ENCODE measurements around the gene PIK3R4. TPM values are rescaled to one million over a fixed set of nuclear protein-coding genes. Genes with fewer than 3 reads are reported as not detected.

Gene PIK3R4
- polyA plus RNA-seq, 4 donors, result 19.1 to 32.4 (median 28.3) TPM

DNA sequence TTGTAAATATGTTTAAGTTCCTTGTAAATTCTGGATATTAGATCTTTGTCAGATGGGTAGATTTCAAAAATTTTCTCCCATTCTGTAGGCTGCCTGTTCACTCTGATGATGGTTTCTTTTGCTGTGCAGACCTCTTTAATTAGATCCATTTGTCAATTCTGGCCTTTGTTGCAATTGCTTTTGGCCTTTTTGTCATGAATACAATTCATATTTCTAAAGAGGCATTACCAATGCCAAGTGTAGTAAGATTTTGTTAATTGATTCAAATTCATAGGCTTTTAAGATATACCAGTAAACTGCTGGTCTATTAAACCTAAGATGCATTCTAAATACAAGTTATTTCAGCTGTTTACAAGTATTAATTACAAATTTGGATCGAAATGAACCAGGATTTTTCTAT lies 31.0 kb downstream of the PIK3R4 start:
- Histone ChIP-seq H3K27me3 (ENCODE audit: control insufficient read depth in 3 of 3, insufficient read depth in 3 of 3, low read length in 3 of 3) (no peaks in the 10 kb centered on the region), H3K9me3 (ENCODE audit: control insufficient read depth in 2 of 2, insufficient read depth in 1 of 2, low read depth in 1 of 2, low read length in 1 of 2) (no peaks in the 10 kb centered on the region), H3K4me3 (ENCODE audit: low read depth in 1 of 3, low read length in 3 of 3) (no peak overlapping the region), H3K27ac (ENCODE audit: low read depth in 1 of 3, low read length in 2 of 3) (no peak overlapping the region), H3K36me3 (ENCODE audit: control insufficient read depth in 3 of 3, insufficient read depth in 2 of 3, low read depth in 1 of 3, low read length in 3 of 3) (peaks cover 4 to 11% (median 5%) of the 10 kb centered on the region in 3 donors), H3K4me1 (ENCODE audit: control insufficient read depth in 3 of 3, insufficient read depth in 2 of 3, low read depth in 1 of 3, low read length in 2 of 3) (no peaks in the 10 kb centered on the region)
- DNase-seq (no peak), FAIRE-seq (no peak)
- WGBS, 3 donors, result 96 to 100% (median 98%) methylated on average over 1 of the region's 1 CpG

DNA sequence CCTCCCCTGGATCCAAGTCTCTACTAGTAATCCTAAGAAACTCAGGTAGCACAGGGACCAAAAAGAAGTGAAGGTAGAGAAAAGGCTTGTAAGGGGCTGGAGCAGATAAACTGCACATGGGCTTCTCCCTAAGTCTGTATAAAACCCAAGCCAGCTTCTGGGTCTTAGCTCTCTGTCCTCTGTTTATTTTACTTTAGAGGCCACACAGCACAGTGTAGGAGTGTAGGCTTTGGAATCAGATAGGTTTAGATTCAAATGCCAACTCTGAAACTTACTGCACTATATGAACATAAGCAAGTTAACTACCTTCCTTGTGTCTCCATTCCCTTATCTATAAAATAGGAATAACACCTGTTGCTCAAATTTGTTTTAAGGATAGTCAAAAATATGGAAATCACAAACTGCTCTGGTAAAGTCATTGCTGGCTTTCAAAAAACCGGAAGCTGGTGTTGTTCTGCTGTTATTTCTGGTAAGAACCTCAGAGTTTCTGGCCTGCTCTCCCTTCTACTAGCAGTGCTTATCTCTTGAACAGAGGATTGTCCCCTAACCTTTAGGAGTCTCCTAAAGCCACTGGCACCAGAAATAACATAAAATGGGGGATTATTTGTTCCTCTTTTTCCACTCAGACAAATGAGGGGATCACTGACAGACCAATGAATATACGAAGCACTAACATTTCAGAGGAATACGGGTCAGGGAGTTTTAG lies 33.8 kb downstream of the PIK3R4 start:
- Histone ChIP-seq H3K9me3 (ENCODE audit: control insufficient read depth in 2 of 2, insufficient read depth in 1 of 2, low read depth in 1 of 2, low read length in 1 of 2) (no peaks in the 10 kb centered on the region), H3K4me3 (ENCODE audit: low read depth in 1 of 3, low read length in 3 of 3) (no peak overlapping the region), H3K27ac (ENCODE audit: low read depth in 1 of 3, low read length in 2 of 3) (no peak overlapping the region), H3K36me3 (ENCODE audit: control insufficient read depth in 3 of 3, insufficient read depth in 2 of 3, low read depth in 1 of 3, low read length in 3 of 3) (peaks cover 3 to 11% (median 4%) of the 10 kb centered on the region in 3 donors), H3K4me1 (ENCODE audit: control insufficient read depth in 3 of 3, insufficient read depth in 2 of 3, low read depth in 1 of 3, low read length in 2 of 3) (no peaks in the 10 kb centered on the region), H3K27me3 (ENCODE audit: control insufficient read depth in 3 of 3, insufficient read depth in 3 of 3, low read length in 3 of 3) (no peaks in the 10 kb centered on the region)
- DNase-seq (no peak), FAIRE-seq (no peak)
- WGBS, 3 donors, result 90 to 92% (median 91%) methylated on average over 3 of the region's 3 CpGs

DNA sequence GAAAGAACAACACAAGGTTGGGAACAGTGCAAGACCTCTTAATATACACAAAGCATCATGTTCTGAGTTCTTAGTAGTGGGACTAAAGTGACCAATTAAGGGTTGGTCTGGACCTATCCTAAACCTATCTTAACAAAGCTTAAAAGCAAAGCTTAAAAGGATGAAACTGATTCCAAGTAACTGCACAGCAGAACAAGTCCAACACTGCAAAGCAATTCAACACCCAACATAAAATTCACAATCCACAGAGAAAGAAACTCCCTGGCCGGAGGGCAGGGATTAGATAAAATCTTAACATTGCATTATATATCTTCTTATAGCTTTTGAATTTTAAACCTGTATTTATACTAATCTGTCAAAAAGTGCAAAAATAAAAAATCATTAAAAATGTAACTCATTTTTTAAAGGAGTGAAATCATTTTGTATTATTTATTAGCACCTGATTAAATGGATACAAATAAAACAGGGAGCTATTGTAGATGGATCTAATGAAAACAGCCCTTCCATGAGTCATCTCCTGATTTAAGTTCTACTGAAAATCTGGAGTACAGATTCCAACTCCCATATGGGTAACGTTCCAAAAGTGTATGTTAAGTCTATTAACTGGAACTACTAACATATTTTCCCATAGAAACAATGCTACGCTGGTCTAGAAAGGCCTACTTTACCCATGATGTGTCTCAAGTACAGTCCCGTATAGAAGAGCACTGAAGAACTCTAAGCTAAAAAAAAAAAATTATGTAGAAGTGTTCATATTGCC lies 34.9 kb downstream of the PIK3R4 start:
- WGBS, 3 donors, result 91 to 94% (median 94%) methylated on average over 4 of the region's 4 CpGs
- no peaks in the 10 kb centered on the region for H3K27me3 ChIP-seq (ENCODE audit: control insufficient read depth in 3 of 3, insufficient read depth in 3 of 3, low read length in 3 of 3)
- no peak overlapping the region for H3K4me3 ChIP-seq (ENCODE audit: low read depth in 1 of 3, low read length in 3 of 3)
- no peak for DNase-seq
- peaks cover 3 to 11% (median 4%) of the 10 kb centered on the region in 3 donors for H3K36me3 ChIP-seq (ENCODE audit: control insufficient read depth in 3 of 3, insufficient read depth in 2 of 3, low read depth in 1 of 3, low read length in 3 of 3)
- H3K9me3 ChIP-seq (ENCODE audit: control insufficient read depth in 2 of 2, insufficient read depth in 1 of 2, low read depth in 1 of 2, low read length in 1 of 2), result no peaks in the 10 kb centered on the region
- no peaks in the 10 kb centered on the region for H3K4me1 ChIP-seq (ENCODE audit: control insufficient read depth in 3 of 3, insufficient read depth in 2 of 3, low read depth in 1 of 3, low read length in 2 of 3)
- no peak for FAIRE-seq
- H3K27ac ChIP-seq (ENCODE audit: low read depth in 1 of 3, low read length in 2 of 3), result no peak overlapping the region

DNA sequence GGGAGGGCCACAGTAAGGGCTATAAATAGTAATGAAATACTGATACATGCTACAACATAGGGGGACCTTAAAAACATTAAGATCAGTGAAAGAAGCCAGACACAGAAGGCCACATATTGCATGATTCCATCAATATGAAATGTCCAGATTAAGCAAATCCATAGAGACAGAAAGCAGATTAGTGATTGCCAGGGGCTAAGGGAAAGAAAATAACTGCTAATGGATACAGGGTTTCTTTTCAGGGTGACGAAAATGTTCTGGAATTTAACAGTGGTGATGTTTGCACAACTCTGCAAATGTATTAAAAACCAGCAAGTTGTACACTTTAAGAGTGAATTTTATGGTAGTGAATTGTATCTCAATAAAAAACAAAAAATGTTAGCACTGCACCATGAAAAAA lies 37.0 kb downstream of the PIK3R4 start:
- WGBS, 3 donors, result 83 to 98% (median 92%) methylated on average over 1 of the region's 1 CpG
- FAIRE-seq (no peak), DNase-seq (no peak)
- Histone ChIP-seq H3K4me1 (ENCODE audit: control insufficient read depth in 3 of 3, insufficient read depth in 2 of 3, low read depth in 1 of 3, low read length in 2 of 3) (no peaks in the 10 kb centered on the region), H3K9me3 (ENCODE audit: control insufficient read depth in 2 of 2, insufficient read depth in 1 of 2, low read depth in 1 of 2, low read length in 1 of 2) (no peaks in the 10 kb centered on the region), H3K27me3 (ENCODE audit: control insufficient read depth in 3 of 3, insufficient read depth in 3 of 3, low read length in 3 of 3) (no peaks in the 10 kb centered on the region), H3K4me3 (ENCODE audit: low read depth in 1 of 3, low read length in 3 of 3) (no peak overlapping the region), H3K27ac (ENCODE audit: low read depth in 1 of 3, low read length in 2 of 3) (no peak overlapping the region), H3K36me3 (ENCODE audit: control insufficient read depth in 3 of 3, insufficient read depth in 2 of 3, low read depth in 1 of 3, low read length in 3 of 3) (peaks cover 2 to 7% (median 4%) of the 10 kb centered on the region in 3 donors)

DNA sequence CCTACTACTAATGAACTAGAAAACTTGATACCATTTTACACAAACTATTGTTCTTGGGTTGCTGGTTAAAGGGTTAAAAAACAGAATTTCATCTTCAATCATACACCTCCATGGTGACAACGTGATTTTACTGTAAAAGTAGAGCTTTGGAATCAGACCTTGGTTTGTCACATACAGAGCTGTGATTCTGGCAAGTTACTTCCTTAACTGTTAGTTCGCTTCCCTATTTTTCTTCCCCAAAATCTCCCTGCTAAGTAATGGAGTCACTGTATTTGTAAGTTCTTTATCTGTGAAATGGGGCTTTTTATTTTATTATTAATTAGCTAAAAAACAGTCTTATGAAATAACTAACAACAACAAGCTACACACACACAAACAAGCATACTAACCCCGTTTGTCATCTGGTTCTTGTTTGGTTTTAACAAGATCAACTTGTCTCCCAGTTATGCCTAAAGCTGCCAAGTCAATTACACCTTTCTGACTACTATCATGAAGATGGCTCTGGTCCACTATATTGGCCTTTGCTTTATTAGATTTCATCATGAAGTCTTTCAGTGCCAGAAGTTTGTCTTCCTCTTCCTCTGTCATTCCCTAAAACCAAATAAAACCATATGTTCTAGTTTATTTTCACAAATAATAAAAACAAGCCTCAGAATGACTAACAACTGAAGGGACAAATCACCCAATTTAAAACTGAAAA lies 38.6 kb downstream of the PIK3R4 start:
- Histone ChIP-seq H3K27ac (ENCODE audit: low read depth in 1 of 3, low read length in 2 of 3) (no peak overlapping the region), H3K36me3 (ENCODE audit: control insufficient read depth in 3 of 3, insufficient read depth in 2 of 3, low read depth in 1 of 3, low read length in 3 of 3) (peaks cover 0 to 7% (median 5%) of the 10 kb centered on the region in 3 donors), H3K4me1 (ENCODE audit: control insufficient read depth in 3 of 3, insufficient read depth in 2 of 3, low read depth in 1 of 3, low read length in 2 of 3) (peaks cover 0 to under 1% (median 0%) of the 10 kb centered on the region in 3 donors), H3K4me3 (ENCODE audit: low read depth in 1 of 3, low read length in 3 of 3) (no peak overlapping the region), H3K27me3 (ENCODE audit: control insufficient read depth in 3 of 3, insufficient read depth in 3 of 3, low read length in 3 of 3) (no peaks in the 10 kb centered on the region), H3K9me3 (ENCODE audit: control insufficient read depth in 2 of 2, insufficient read depth in 1 of 2, low read depth in 1 of 2, low read length in 1 of 2) (no peaks in the 10 kb centered on the region)
- DNase-seq, result no peak
- no peak for FAIRE-seq
- 74 to 80% (median 78%) methylated on average over 3 of the region's 3 CpGs for WGBS, 3 donors

DNA sequence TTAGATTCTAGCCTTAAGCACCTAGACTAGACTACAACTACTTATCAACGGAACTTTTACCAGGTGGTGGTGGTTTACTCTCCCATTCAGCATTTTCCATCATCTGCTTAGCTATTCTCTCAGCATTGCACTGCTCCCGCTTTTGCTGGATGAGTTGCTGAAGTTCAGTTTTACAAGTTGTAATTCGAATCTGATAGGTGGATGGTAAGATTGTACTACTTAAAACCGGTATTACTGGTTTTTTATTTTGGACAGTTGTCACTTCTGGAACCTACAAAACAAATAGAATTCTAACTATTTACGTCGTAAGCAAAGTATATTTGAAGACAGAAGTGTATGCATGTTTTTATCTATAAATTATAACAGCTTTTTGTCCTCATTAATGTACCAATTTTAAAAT lies 41.1 kb downstream of the PIK3R4 start:
- H3K27ac ChIP-seq (ENCODE audit: low read depth in 1 of 3, low read length in 2 of 3), result no peak overlapping the region
- peaks cover 0 to 2% (median 0%) of the 10 kb centered on the region in 3 donors for H3K4me1 ChIP-seq (ENCODE audit: control insufficient read depth in 3 of 3, insufficient read depth in 2 of 3, low read depth in 1 of 3, low read length in 2 of 3)
- no peak overlapping the region for H3K4me3 ChIP-seq (ENCODE audit: low read depth in 1 of 3, low read length in 3 of 3)
- WGBS, 3 donors, result 58 to 81% (median 74%) methylated on average over 6 of the region's 6 CpGs
- FAIRE-seq (no peak), DNase-seq (no peak)
- no peaks in the 10 kb centered on the region for H3K27me3 ChIP-seq (ENCODE audit: control insufficient read depth in 3 of 3, insufficient read depth in 3 of 3, low read length in 3 of 3)
- peaks cover 2 to 15% (median 7%) of the 10 kb centered on the region in 3 donors for H3K36me3 ChIP-seq (ENCODE audit: control insufficient read depth in 3 of 3, insufficient read depth in 2 of 3, low read depth in 1 of 3, low read length in 3 of 3)
- H3K9me3 ChIP-seq (ENCODE audit: control insufficient read depth in 2 of 2, insufficient read depth in 1 of 2, low read depth in 1 of 2, low read length in 1 of 2), result no peaks in the 10 kb centered on the region

DNA sequence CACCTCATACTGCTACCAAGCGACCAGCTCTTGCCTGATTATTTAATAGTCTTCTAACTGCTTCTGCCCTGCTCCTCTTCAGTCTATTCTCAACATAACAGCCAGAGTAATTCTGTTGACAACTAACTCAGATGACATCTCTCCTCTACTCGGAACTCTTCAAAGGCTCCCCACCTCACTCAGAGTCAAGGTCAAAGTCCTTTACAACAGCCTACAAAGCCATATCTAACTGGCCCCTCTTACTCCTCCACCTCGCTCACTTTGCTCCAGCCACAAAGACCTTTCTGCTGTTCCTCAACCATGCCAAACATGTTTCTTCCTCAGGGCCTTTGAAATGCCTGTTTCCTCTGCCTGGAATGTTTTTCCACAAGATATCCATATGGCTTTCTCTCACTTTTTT lies 43.6 kb downstream of the PIK3R4 start:
- H3K36me3 ChIP-seq (ENCODE audit: control insufficient read depth in 3 of 3, insufficient read depth in 2 of 3, low read depth in 1 of 3, low read length in 3 of 3), result peaks cover 2 to 15% (median 7%) of the 10 kb centered on the region in 3 donors
- H3K4me3 ChIP-seq (ENCODE audit: low read depth in 1 of 3, low read length in 3 of 3), result no peak overlapping the region
- H3K27me3 ChIP-seq (ENCODE audit: control insufficient read depth in 3 of 3, insufficient read depth in 3 of 3, low read length in 3 of 3), result no peaks in the 10 kb centered on the region
- peak in 1 of 2 donors; percentile 43 for DNase-seq
- no peak for FAIRE-seq
- H3K27ac ChIP-seq (ENCODE audit: low read depth in 1 of 3, low read length in 2 of 3), result no peak overlapping the region
- H3K9me3 ChIP-seq (ENCODE audit: control insufficient read depth in 2 of 2, insufficient read depth in 1 of 2, low read depth in 1 of 2, low read length in 1 of 2), result no peaks in the 10 kb centered on the region
- WGBS, 3 donors, result 71 to 79% (median 78%) methylated on average over 3 of the region's 3 CpGs
- peaks cover 0 to 2% (median 0%) of the 10 kb centered on the region in 3 donors for H3K4me1 ChIP-seq (ENCODE audit: control insufficient read depth in 3 of 3, insufficient read depth in 2 of 3, low read depth in 1 of 3, low read length in 2 of 3)

DNA sequence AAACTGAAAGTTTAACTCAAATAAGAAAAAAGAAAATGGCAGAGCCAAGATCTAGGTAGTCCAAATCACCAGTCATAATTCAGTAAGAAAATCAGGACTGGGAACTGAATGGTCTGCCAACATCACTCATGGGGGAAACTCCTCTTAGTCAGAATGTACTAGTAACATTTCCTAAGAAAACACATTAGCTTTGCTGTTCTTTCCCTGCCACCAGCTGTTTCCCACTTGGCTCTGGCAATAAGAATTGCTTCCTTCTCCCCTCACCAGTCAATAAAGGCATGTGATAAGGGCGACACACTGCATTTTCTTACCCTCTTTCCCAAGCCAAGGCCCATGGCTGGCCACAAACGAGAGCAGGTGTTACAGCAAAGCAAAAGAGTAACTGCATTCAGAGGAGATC lies 46.1 kb downstream of the PIK3R4 start:
- Histone ChIP-seq H3K9me3 (ENCODE audit: control insufficient read depth in 2 of 2, insufficient read depth in 1 of 2, low read depth in 1 of 2, low read length in 1 of 2) (no peaks in the 10 kb centered on the region), H3K27ac (ENCODE audit: low read depth in 1 of 3, low read length in 2 of 3) (no peak overlapping the region), H3K27me3 (ENCODE audit: control insufficient read depth in 3 of 3, insufficient read depth in 3 of 3, low read length in 3 of 3) (no peaks in the 10 kb centered on the region), H3K36me3 (ENCODE audit: control insufficient read depth in 3 of 3, insufficient read depth in 2 of 3, low read depth in 1 of 3, low read length in 3 of 3) (peaks cover 2 to 18% (median 5%) of the 10 kb centered on the region in 3 donors), H3K4me3 (ENCODE audit: low read depth in 1 of 3, low read length in 3 of 3) (no peak overlapping the region), H3K4me1 (ENCODE audit: control insufficient read depth in 3 of 3, insufficient read depth in 2 of 3, low read depth in 1 of 3, low read length in 2 of 3) (peaks cover 0 to 2% (median 0%) of the 10 kb centered on the region in 3 donors)
- FAIRE-seq (no peak), DNase-seq (no peak)
- WGBS, 3 donors, result 38 to 61% (median 53%) methylated on average over 2 of the region's 2 CpGs

Data from small intestine (tissue), 7 donors.